Smooth muscle cell (in vitro differentiated cells): ENCODE data around the gene XYLB. TPM values are rescaled to one million over a fixed set of nuclear protein-coding genes. Genes with fewer than 3 reads are reported as not detected.

Source experiments
- DNase-seq: peaks from one replicate; lab custom pipeline; 2025; ENCODE audit not compliant: unreplicated experiment; lab: John Stamatoyannopoulos, UW
- H2AFZ ChIP-seq: fragments of 200-600 bp; sonication (generic); 2 replicates; pipeline ENCODE4 v1.6.0; 2016; ENCODE audit warnings: antibody characterized with exemption, low read depth, mild to moderate bottlenecking
- H3F3A ChIP-seq: fragments of 200-600 bp; sonication (generic); 2 replicates; pipeline ENCODE4 v1.6.0; 2017; ENCODE audit warnings: antibody characterized with exemption, low read depth
- H3K27ac ChIP-seq: fragments of 200-600 bp; sonication (generic); 2 replicates; pipeline ENCODE4 v1.5.1; 2016; ENCODE audit warnings: low read depth, mild to moderate bottlenecking
- H3K27me3 ChIP-seq: fragments of 200-600 bp; sonication (generic); 2 replicates; pipeline ENCODE4 v1.6.1; 2016; ENCODE audit warnings: low read depth, mild to moderate bottlenecking
- H3K36me3 ChIP-seq: fragments of 200-600 bp; sonication (generic); 2 replicates; pipeline ENCODE4 v1.5.1; 2016; ENCODE audit warnings: low read depth
- H3K4me1 ChIP-seq: fragments of 200-600 bp; sonication (generic); 2 replicates; pipeline ENCODE4 v1.5.1; 2016; ENCODE audit warnings: low read depth
- H3K4me2 ChIP-seq: fragments of 200-600 bp; sonication (generic); 2 replicates; pipeline ENCODE4 v1.6.0; 2016; ENCODE audit warnings: mild to moderate bottlenecking
- H3K4me3 ChIP-seq: fragments of 200-600 bp; sonication (generic); 2 replicates; pipeline ENCODE4 v1.5.1; 2016; ENCODE audit warnings: mild to moderate bottlenecking
- H3K79me2 ChIP-seq: fragments of 200-600 bp; sonication (generic); 2 replicates; pipeline ENCODE4 v1.6.0; 2016; ENCODE audit warnings: low read depth, mild to moderate bottlenecking
- H3K9ac ChIP-seq: fragments of 200-600 bp; sonication (generic); 2 replicates; pipeline ENCODE4 v1.6.0; 2016; ENCODE audit warnings: low read depth
- H3K9me3 ChIP-seq: fragments of 200-600 bp; sonication (generic); replicated peaks from 2 replicates; pipeline ENCODE4 v1.5.1; 2016; ENCODE audit warnings: low read depth
- H4K20me1 ChIP-seq: fragments of 200-600 bp; sonication (generic); 2 replicates; pipeline ENCODE4 v1.6.0; 2016; ENCODE audit warnings: low read depth
- WGBS: methylation state at CpG from one replicate; pipeline ENCODE4 v1.1.7; 2016; ENCODE audit warnings: low lambda C conversion rate; 5-methylcytosine and 5-hydroxymethylcytosine counted together
- polyA plus RNA-seq: library from polyadenylated mRNA; unstranded; fragments of >200 nt; fragmentation: Nextera tagmentation; extraction: Ambion mirVana; gene quantifications from 2 replicates; pipeline ENCODE4 v1.2.1, GENCODE V29; 2016
- total RNA-seq: library from RNA; depleted of rRNA; stranded (reverse); fragments of >200 nt; gene quantifications from 2 replicates; pipeline ENCODE4 v1.2.3, GENCODE V29; 2014
- TF ChIP-seq, protein P1 (sequence below): fragments of 200-600 bp; sonication (generic); IDR thresholded peaks from 2 replicates; pipeline ENCODE4 v1.5.1; 2017; ENCODE audit warnings: borderline replicate concordance, mild to moderate bottlenecking, antibody characterized with exemption; ENCODE audit not compliant: insufficient read depth, poor library complexity, severe bottlenecking

XYLB gene
- total and polyA plus RNA-seq, 2 experiments from 2014 or later = 0.40 to 1.5 TPM

DNA sequence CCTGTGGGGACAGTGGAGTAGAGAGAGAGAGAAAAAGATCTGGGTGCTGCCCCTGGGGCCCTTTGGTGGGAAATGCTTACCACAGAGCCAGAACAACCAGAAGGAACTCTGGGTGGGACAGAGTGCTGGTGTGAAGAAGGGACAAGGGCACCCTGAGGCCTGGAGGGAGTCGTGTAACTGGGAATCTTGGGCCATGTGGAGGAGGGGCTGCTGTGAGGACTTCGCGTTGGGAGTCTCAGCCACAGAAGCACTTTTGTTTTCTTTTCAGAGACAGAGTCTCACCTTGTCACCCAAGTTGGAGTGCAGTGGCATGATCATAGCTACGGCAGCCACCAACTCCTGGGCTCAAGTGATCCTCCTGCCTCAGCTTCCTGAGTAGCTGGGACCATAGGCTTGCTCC, 24.3 kb downstream of the XYLB start:
- H3K9ac ChIP-seq = no peak overlapping the region
- H4K20me1 ChIP-seq = no peaks in the 10 kb centered on the region
- H3K27me3 ChIP-seq = no peaks in the 10 kb centered on the region
- H3K36me3 ChIP-seq = no peaks in the 10 kb centered on the region
- H3K79me2 ChIP-seq = no peaks in the 10 kb centered on the region
- no peak for DNase-seq
- H3K4me1 ChIP-seq = no peaks in the 10 kb centered on the region
- H3K9me3 ChIP-seq = no peaks in the 10 kb centered on the region
- no peak overlapping the region for H2AFZ ChIP-seq
- H3F3A ChIP-seq = no peaks in the 10 kb centered on the region
- no peak overlapping the region for H3K27ac ChIP-seq
- H3K4me3 ChIP-seq = no peak overlapping the region
- TF ChIP-seq, protein P1, sequence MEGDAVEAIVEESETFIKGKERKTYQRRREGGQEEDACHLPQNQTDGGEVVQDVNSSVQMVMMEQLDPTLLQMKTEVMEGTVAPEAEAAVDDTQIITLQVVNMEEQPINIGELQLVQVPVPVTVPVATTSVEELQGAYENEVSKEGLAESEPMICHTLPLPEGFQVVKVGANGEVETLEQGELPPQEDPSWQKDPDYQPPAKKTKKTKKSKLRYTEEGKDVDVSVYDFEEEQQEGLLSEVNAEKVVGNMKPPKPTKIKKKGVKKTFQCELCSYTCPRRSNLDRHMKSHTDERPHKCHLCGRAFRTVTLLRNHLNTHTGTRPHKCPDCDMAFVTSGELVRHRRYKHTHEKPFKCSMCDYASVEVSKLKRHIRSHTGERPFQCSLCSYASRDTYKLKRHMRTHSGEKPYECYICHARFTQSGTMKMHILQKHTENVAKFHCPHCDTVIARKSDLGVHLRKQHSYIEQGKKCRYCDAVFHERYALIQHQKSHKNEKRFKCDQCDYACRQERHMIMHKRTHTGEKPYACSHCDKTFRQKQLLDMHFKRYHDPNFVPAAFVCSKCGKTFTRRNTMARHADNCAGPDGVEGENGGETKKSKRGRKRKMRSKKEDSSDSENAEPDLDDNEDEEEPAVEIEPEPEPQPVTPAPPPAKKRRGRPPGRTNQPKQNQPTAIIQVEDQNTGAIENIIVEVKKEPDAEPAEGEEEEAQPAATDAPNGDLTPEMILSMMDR = no peak
- WGBS = 97% methylated on average over 3 of the region's 4 CpGs
- no peak overlapping the region for H3K4me2 ChIP-seq

DNA sequence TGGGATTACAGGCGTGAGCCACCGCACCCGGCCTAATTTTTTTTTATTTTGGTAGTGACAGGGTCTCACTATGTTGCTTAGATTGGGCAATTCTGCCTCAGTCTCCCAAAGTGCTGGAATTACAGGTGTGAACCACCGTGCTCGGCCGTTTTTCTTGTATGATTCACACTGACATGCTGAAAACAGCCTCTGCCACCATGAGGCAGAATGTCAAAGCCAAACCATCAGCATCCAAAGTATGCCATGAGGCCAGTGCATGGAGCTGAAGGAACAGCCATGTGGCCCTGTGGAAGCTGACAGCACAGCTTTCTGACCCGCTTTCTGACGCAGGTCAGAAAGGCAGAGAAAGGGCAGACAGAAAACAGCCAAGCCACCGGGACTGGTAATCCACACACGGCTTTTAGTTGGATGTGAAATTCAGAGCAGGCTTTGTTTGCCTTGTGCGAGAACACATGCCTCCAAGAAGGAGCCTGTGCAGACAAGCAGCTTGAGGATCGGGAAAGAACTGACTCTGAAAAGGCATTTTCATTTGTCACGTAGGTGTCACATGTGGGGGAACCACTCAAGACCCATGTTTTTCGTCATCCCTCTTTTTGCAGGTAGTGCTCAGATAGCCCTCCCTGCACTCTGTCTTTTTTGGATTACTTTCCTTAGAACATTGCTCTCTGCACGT, 25.1 kb downstream of the XYLB start:
- Histone ChIP-seq H3K4me2 (no peak overlapping the region), H3K4me1 (no peaks in the 10 kb centered on the region), H3F3A (no peaks in the 10 kb centered on the region), H3K27me3 (no peaks in the 10 kb centered on the region), H3K36me3 (no peaks in the 10 kb centered on the region), H3K4me3 (no peak overlapping the region), H2AFZ (no peak overlapping the region), H3K9ac (no peak overlapping the region), H3K9me3 (no peaks in the 10 kb centered on the region), H3K27ac (no peak overlapping the region), H3K79me2 (no peaks in the 10 kb centered on the region), H4K20me1 (no peaks in the 10 kb centered on the region)
- no peak for DNase-seq
- TF ChIP-seq, protein P1 = no peak
- WGBS = 71% methylated on average over 15 of the region's 15 CpGs

DNA sequence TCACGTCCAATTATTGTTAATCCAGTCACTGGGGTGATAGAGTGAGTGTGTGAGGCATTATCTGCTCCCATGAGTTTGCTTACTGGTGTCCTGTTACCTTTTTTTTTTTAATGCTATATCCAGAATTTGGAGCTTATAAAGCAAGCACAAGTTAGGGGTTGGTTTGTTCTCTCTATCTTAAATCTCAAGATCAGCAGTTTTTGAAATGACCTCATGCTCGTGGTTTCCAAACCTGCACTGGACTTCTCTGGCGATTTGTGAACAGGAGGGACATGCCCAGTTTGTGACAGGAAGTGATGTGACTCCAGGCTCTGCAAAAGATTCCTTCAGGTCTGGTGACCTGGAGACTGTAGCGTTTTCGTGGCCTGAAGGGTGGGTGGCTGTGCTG, 25.6 kb downstream of the XYLB start:
- WGBS = 76% methylated on average over 5 of the region's 5 CpGs
- TF ChIP-seq, protein P1 = no peak

DNA sequence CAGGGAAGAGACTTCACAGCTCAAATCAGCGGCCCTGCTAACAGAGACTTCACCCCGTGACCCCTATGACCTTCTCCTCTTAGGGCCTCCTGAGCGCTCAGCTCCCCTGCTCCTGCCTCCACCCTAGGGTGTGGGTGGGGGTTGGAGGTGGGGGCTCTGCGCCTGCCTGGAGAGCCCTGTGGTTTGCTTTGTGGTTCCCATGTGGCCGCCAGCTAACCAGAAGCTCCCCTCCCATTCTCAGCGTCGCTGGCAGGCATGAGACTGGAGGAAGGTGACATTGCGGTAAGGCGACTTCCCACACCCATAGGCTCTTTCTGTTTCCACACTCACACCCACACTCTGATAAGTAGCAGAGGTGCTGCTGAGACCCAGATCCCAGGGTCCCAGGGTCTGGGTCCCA, 27.6 kb downstream of the XYLB start:
- Histone ChIP-seq H3K27me3 (no peaks in the 10 kb centered on the region), H2AFZ (no peak overlapping the region), H3F3A (no peaks in the 10 kb centered on the region), H3K9me3 (no peaks in the 10 kb centered on the region), H3K4me3 (no peak overlapping the region), H3K36me3 (no peaks in the 10 kb centered on the region), H3K27ac (no peak overlapping the region), H3K4me1 (no peaks in the 10 kb centered on the region), H4K20me1 (no peaks in the 10 kb centered on the region), H3K9ac (no peak overlapping the region), H3K79me2 (no peaks in the 10 kb centered on the region), H3K4me2 (no peak overlapping the region)
- WGBS = 97% methylated on average over 9 of the region's 9 CpGs
- DNase-seq = no peak
- TF ChIP-seq, protein P1 = no peak

More for the DNA sequence above, 25.6 kb downstream of the XYLB start:
- Histone ChIP-seq H3K27me3 (no peaks in the 10 kb centered on the region), H3K9me3 (no peaks in the 10 kb centered on the region), H3K9ac (no peak overlapping the region), H3K79me2 (no peaks in the 10 kb centered on the region), H3K4me1 (no peaks in the 10 kb centered on the region), H3K27ac (no peak overlapping the region), H3F3A (no peaks in the 10 kb centered on the region), H3K4me3 (no peak overlapping the region), H3K4me2 (no peak overlapping the region), H3K36me3 (no peaks in the 10 kb centered on the region), H4K20me1 (no peaks in the 10 kb centered on the region), H2AFZ (no peak overlapping the region)
- no peak for DNase-seq
